Pulmonary artery endothelial cell (primary cell): ENCODE measurements around the gene COPB2. TPM values are rescaled to one million over a fixed set of nuclear protein-coding genes. Genes with fewer than 3 reads are reported as not detected.

ENCODE experiments used
- DNase-seq: peaks from one replicate; pipeline ENCODE4 v3.0.0-alpha.2; 2011; ENCODE audit warnings: low read depth, low spot score
- total RNA-seq: library from RNA; depleted of rRNA; stranded (reverse); fragments of >200 nt; gene quantifications from 2 replicates; pipeline ENCODE4 v1.2.3, GENCODE V29; 2014

The COPB2 gene
- total RNA-seq, 1 donor from 2014 or later: 239 TPM

DNA sequence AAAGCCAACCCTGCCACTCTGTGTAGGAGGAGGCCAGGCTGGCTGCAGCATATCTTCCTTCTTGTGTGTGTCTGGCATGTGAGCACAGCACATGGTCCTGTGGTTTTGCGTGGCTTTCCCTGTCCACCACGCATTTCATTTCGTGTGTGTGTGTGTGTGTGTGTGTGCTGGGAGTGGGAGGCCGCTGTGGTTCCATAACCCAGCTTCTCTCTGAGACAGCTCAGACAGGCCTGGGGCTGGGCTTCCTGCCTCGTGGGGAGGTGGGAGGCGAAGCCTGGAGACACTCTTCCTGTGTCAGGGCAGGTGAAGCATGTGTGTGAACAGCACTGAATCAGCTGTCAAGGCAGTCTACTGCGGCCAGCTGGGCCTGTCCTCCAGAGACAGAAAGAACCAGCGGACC, 61.6 kb downstream of the COPB2 start:
- DNase-seq: no peak

DNA sequence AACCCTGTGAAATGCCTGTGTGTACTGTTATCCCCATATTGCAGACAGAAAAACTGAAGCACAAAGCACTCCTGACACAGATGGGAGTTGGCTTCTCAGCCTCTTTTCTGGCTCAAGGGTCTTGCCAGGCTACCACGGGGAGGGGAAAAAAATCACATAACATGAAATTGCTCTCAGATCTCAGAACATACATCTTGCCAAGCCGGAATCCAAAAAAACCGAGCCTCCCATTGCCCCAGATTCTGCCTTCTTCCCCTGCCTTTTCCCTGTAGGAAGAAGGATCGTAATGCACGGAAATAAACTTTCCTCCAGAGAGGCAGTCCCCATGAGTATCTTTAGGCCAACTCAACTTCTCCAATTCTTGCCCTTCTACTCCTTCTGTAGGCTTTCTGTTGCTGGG, 62.2 kb downstream of the COPB2 start:
- no peak for DNase-seq

DNA sequence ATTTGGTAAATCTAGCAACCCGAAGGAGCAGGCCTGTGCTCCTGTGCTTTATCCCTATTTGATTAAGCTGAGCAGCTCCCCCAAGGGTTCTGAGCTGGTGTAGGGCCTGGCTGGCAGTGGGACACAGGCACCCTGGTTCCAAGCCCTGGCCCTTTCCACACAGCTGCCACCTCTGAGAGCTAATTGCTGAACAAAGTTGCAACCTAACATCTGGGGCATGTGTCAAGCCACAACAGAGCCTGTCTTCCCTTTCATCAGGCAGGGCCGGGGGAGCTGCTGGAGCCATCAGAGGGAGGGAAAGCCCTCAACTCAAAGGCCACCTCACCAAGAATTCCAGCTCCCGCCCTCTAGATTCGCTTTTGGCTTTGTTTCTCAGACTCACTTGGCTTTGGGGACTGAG, 62.7 kb downstream of the COPB2 start:
- DNase-seq: no peak

DNA sequence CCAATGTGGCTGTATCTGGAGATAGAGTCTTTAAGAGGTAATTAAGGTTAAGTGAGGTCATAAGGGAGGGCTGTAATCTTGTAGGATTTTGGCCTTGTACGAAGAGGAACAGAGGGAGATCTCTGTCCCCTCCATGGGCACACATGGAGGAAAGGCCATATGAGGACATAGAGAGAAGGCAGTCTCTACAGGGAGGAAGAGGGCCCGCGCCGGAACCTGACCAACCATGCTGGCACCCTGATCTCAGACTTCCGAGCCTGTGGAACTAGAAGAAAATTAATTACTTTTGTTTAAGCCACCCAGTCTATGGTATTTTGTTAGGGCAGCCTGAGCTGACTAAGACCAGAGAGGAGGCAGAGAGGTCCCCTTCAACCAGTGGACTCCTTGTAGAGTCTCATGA, 63.3 kb downstream of the COPB2 start:
- DNase-seq: no peak

DNA sequence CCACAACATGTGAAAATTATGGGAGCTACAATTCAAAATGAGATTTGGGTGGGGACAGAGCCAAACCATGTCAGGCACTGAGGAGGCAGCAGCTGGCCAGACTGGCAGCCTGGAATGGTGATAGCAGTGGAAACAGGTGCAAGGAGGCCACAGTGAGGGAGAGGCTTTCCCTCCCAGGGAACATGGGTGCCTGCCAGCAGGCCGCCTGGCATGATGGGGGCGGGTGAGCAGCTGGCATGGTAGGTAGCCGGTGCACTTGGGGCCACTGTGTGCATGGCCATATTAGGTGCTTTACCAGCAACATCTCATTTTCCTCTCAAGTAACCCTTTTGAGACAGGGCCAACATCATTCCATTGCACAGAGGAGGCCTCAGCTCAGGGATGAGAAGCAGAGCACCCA, 63.9 kb downstream of the COPB2 start:
- DNase-seq: no peak

DNA sequence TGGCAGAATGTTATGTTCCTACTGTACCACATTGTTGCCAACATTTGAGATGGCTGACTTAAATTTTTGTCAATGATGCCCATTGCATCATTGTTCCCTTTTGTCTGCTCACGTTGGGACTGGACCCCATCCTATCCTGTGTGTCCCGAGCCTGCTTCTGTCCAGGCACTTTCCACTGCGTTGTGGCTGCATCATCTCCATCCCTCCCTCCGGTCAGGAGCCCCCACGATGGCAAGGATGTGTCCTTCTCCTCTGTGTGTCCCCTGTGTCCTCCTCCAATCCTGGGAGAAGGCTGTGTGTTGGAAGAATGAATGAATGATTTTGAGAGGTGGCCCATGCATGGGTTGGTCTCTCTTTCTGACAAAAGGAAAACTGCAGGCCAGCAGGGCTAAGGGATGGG, 65.0 kb downstream of the COPB2 start:
- no peak for DNase-seq

DNA sequence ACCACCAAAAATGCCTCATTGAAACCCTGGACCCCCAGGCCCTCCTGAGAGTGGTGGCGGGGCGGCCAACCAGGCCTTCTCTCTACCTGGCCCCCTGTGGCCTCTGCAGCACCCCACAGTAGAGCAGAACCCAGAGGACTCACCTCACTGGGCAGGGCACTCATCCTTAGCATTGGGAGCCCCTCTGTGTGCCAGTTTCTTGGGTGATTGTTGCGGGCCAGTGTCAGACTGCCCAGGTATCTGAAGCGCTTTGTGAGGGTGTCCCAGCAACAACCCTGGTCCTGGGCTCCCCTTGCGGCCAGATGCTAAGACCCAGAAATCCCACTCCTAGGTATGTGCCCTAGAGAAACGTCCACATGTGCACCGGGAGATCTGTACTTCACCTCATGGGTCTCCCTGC, 66.3 kb downstream of the COPB2 start:
- no peak for DNase-seq

DNA sequence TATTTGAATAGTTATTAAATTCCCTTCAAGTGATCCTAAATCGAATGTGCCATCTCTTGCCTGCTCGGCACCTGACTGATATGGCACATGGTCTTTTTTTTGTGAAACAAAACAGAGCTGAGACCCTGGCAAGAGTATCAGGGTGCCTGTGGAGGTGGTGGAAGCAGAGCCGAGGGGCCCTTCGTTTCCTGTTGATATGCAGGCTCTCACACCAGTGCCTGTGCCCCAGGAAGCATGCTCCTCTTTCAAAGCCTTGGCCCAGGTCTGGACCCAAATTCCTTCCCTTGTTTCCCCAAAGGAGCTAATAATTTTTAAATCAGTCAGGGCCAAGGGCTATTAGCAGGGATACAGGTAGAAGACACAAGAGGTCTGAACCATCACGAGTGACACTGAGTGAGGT, 67.1 kb downstream of the COPB2 start:
- DNase-seq: no peak

DNA sequence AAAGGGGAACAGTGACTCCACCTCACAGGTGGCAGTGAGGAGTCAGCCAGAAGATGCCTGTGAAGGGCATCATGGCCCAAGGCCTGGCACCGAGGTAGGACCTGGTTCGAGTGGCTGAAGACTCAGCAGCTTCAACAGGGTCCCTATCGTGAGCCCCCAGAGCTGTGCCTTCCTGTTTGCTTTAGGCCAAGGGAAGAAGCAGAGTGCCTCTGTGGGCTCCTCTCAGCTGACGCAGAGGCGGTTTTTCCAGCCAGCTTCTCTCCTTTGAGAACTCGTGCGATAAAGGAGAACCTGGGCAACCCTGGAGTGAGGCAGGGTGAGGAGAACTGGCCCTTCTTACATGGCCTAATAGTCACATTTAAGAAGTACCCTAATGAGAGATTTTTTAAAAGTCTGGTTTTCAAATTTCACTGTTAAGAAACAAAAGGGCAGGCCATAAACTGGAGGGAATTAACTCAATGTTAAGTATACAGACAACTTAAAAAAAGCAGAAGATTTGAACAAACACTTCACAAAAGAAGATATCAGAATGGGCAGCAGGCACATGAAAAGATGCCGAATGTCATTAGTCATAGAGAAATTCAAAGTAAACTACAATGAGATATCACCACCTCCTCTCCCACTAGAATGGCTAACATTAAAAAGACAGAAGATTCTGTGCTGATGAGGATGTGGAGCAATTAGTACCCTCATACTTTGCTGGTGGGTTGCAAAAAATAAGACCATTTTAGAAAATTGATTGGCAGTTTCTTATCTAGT, 68.7 kb downstream of the COPB2 start:
- DNase-seq: no peak

DNA sequence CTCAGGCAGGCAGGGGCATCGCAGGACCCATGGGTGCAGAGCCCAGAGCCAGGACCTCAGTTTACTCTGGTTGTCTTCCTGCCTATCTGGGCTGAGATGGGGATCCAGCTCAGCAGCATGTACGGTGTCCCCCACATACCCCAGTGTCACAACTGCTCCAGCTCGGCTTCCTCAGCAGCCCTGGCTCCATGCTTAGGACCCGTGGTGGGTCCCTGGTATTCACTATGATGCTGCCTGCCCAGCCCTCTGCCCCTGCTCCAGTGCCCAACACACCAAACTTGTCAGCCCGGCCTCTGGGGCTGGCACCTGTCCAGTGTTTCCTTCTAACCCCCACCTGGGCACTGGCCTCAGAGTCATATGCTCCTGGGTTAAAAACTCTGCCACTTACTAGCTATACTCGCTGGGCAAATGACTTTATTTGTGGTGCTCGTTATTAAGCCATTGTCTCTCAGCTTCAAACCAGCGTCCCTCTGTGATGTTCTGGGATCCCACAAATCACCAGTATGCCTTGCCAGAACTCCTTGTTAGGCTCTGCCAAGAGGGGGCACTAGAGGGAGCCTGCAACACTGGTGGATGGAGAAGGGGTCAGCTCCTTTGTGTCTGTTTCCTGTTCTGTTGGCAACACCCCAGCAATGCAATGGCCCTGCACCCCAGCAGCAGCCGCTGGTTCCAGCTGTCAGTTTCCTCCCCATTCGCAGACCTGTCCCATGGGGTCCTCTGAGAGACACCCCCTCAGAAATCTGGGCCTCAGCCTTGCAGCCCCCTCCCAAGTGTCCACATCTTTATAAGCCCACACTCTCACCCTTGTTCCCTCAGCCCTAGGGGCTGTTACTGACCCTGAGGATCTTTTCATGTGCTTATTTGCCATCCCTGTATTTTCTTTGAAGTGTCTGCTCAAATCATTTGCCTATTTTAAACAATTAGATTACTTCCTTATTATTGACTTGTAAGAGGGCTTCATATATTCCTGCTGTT, 69.7 kb downstream of the COPB2 start:
- DNase-seq: no peak

DNA sequence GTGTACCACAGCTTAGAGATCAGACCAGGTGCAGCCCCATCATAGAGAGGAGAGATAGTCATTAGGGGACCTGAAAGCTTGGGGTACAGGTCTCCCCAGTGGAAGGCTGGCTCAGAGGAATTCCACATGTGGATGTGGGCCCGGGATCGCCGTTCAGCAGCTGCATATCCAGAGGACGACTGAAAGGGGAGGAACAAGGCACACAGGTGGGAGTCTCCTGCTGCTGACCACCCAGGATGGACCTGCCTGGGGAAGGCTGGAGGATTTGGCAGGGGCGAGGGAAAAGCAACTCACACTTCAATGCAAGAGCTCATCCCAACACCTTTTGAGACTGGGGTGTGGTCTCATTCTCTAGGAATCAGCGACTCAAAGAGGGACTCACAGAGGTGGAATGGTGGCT, 70.6 kb downstream of the COPB2 start:
- DNase-seq: no peak

DNA sequence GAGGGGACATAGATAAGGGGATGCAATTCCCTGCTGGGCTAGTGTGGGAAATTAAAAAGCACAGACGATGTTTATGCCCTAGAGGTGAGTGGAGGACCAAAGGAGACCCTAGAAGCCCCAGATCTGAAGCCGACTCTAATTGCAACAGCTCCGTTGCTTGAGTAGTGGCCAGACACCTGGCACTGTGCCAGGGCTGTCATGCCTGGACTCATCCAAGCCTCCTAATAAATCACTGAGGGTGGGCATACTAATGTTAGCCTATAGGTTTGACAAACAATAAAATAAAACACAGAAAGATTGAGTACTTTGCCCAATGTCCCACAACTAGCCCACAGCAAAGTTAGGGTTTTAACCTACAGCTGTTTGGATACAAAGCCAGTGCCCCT, 71.0 kb downstream of the COPB2 start:
- DNase-seq: no peak

DNA sequence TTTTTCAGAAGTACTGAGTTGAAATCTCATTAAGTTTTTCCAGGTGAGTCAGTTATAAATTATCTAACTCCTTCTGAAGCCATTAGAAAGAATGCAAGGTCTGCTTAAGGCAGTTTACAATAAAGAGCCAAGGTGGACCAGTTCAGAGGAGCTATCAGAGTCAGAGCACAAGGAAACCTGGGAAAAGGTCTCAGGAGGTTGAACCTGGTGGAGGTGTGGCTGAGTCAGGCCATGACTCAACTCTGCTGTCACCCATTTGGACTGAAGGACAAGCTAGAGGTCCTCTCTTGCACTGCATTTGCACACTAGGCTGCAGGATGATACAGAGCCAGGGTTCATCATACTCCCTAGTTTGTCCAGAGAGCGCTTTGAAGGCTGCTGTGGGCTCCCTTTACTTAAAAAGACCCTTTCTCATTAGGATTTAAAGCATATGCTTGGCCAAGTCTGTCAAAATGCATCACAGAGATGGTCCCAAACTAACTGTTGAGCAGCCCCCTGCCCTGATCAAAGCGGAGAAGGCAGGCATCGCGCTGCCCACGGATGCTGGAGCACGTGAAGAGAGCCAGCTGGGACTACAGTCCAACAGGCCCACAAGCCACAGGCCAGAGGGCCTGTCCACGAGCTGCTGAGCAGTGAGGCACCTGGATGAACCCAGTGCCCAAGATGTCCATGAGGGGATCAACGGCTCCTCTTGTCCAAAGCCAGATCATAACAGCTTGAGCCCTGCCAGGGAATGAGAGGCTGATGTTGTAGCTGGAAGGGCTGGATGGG, 71.6 kb downstream of the COPB2 start:
- DNase-seq: no peak

DNA sequence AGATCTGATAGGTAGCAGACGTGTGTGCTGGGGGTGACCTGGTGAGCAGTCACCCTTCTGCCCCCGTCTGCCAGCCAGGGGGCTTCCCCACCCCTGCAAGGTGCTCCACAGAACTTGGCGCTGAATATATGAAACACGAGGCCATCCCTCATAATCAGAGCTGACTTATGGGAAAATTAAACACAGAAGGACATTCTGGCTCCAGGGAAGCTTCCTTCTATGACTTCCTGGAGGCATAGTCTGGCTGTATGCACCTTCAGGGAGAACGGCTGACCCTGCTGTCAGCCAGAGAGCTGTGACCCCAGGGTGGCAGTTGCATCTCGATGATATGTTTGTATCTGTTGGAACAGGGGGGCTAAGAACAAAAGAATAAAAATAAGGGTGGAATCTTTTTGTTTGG, 72.2 kb downstream of the COPB2 start:
- DNase-seq: no peak

DNA sequence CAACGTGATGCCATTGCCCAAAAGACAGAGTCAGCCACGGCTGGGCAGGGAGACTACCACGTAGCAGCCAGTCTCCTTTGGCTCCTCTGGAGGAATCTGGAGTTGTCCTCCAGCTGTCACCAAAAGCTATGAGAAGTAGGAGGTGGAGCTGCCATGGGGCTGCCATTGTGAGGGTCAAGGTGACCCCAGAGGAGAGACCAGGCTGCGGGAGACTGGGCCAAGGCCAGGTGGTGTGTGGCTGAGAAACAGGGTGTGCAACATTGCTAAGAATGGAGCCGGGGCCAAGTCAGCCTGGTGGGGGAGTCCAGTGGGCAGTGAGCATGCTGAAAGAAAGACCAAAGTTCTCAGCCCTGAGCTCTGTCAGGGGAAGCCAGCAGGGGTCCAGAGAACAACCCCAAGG, 75.5 kb downstream of the COPB2 start:
- DNase-seq: no peak

DNA sequence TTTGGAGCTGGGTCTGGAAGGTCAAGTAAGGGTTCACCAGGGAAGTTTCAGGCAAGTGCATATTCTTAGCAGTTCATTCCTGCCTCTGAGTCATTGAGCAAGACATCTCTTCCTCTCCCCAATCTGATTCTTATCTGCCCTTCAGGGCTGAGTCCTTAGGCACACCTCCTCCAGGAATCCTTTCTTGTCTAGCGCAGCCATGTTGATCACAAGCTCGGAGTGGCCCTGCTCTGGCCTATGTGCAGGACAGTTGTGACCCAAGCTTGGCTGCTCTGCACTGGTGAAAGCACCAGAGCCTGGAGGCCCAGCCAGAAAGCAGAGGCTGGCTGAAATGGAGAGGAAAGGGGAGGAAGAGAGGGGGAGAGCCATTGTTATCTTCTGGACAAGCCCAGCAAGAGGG, 76.5 kb downstream of the COPB2 start:
- no peak for DNase-seq

DNA sequence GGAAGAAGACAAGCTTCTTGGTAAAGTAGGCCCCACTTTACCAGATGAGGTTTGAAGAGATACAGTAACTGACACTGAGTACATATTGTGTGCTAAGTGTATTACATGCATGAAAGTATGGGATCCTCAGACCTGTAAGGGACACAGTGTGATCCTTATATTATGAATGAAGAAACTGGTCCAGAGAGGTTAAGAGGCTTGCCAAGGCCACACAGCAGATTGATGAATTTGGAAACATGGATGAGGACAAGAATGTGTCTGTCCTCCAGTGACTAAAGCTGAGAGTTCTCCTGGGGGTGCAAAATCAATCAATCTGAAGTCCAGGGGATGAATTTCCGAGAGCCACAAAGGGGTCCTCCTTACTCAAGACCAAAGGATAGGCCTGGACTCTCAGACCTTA, 77.0 kb downstream of the COPB2 start:
- DNase-seq: no peak

DNA sequence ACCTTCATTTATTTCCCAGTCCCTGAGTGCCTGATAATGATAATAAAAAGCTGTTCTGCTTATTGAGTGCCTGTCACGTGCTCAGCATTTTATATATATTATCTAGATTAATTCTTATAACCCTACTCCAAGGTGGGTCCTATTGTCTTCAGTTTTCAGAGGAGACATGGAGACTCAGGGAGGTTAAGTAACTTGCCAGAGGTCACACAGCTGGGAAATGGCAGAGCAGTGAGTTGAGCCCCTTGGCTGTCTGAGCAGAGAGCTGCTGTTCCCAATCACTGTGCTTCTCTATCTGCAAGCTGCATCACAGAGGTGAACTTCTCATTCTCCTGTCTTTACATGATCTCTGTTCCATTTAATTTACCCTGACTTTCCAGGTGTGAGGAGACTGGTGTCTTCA, 77.9 kb downstream of the COPB2 start:
- DNase-seq: no peak

DNA sequence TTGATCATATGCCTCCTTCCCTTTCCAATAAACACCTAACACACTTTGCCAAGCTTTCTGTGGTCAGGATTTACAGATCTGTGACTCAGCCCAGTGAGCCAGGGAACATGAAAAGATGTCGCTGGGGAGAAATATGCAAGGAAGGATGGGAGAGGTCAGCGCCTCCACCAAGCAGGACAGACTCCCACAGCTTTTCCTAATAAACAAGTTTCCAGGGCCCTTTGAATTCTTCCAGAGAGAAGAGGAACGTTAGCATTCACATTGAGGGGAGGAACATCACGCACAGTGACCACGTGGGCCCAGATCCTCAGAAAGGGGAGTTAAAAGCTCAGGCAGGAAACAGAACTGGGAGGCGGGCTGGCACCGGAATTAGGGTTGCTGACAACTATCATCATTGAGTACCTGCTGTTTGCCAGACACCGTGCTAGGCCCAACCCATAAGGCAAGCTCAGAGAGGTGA, 78.9 kb downstream of the COPB2 start:
- DNase-seq: no peak

DNA sequence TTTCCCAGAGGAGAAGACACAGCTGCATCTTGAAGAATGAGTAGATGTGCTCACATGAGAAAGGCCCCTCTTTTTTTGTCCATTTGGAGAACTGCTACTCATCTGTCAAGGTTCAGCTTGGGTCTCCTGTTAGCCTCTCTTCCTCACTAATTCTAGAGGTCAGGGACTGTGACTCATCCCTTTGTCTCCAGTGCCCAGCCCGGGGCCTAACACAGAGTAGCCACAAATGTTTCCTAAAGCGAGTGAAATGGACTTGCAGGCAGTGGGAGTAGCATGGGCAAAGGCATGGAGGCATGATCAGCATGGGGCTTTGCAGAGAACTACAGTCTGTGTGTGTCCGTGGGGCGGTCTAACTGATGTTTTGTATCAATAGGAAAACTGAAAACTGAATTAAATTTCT, 79.6 kb downstream of the COPB2 start:
- DNase-seq: no peak

DNA sequence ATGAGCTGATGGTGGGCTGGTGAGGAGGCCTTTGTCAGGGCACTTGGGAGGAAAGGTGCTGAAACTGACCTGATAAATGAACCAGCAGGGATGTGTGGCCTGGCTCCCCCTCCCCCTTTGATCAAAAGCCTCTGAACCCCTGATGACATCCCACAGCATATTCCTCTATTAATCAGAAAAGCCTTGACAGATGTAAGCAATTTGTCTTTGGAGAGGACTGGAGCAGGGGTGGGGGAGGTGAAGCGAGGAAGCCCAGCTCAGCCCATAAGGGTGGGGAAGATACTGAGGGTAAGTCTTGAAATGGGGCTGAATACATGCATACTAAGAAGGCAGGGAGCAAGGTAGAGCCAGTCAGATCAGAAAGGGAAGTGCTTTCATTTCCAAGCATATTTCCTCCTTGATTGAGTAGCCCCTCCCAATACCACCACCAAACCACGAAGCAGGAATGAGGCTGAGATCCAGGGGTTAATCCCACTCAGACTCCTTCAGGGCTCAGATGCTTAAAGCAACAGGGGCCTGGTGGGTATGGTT, 80.3 kb downstream of the COPB2 start:
- DNase-seq: no peak

DNA sequence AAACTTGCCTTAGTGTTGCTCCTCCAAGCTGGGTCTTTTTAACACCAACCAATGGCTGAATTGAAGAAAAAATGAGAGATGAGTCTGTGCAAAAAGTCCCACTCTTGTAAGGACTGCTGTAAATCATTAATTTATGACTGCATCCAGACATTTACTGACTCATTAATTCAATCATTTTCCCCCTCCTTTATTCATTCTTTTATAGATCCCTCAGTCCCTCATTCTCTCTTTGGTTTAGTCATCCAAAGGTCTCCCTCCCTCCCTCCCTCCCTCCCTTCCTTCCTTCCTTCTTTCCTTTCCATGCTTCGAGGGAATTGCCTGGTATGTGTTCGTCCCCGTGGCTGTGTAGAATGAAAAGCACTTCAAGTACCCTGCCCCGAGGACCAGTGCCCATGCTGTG, 80.9 kb downstream of the COPB2 start:
- DNase-seq: no peak
